ENCODE measurements around the gene RGS19.

The RGS19 gene

GRCh38 chr20:64047968-64048401 lies 31.3 kb downstream of the RGS19 start:
- DNase-seq: no peak

GRCh38 chr20:64047046-64047389 lies 32.3 kb downstream of the RGS19 start:
- no peak for DNase-seq

- no peak for DNase-seq
Measured at GRCh38 chr20:64045346-64046011, 33.8 kb downstream of the RGS19 start.

- DNase-seq: no peak
Measured at GRCh38 chr20:64044484-64045247, 34.7 kb downstream of the RGS19 start.

- DNase-seq: no peak
Measured at GRCh38 chr20:64043768-64044167, 35.5 kb downstream of the RGS19 start.

GRCh38 chr20:64042054-64042781 lies 37.1 kb downstream of the RGS19 start:
- DNase-seq: no peak

GRCh38 chr20:64041781-64042053 lies 37.6 kb downstream of the RGS19 start:
- no peak for DNase-seq

GRCh38 chr20:64041040-64041780 lies 38.1 kb downstream of the RGS19 start:
- DNase-seq: no peak

- no peak for DNase-seq
Measured at GRCh38 chr20:64040231-64041039, 38.9 kb downstream of the RGS19 start.

GRCh38 chr20:64039293-64040160 lies 39.8 kb downstream of the RGS19 start:
- DNase-seq: no peak

GRCh38 chr20:64038565-64039292 lies 40.6 kb downstream of the RGS19 start:
- peak; percentile 65 to 71 for DNase-seq

- no peak for DNase-seq
Measured at GRCh38 chr20:64038224-64038564, 41.1 kb downstream of the RGS19 start.

GRCh38 chr20:64037498-64038213 lies 41.7 kb downstream of the RGS19 start:
- peak in 1 of 2 experiments; percentile 28 for DNase-seq

- DNase-seq: no peak
Measured at GRCh38 chr20:64037199-64037497, 42.2 kb downstream of the RGS19 start.

GRCh38 chr20:64036346-64037198 lies 42.7 kb downstream of the RGS19 start:
- no peak for DNase-seq

GRCh38 chr20:64035933-64036345 lies 43.4 kb downstream of the RGS19 start, which contains the start of gene C20orf204:
TSS of gene C20orf204 (plus strand) at chr20:64036182. CDS start at chr20:64036324, 142 bp downstream.
- no peak for DNase-seq

GRCh38 chr20:64035066-64035932 lies 44.0 kb downstream of the RGS19 start:
- DNase-seq: peak in 1 of 2 experiments; percentile 31

- no peak for DNase-seq
Measured at GRCh38 chr20:64033981-64034493, 45.3 kb downstream of the RGS19 start.
